Kasumi-1 (cell line): ENCODE results near the gene ZNF750.

Experiments
- DNase-seq, 2 experiments: peaks; one replicate each; lab custom pipeline; 2025; lab: John Stamatoyannopoulos, UW

Gene ZNF750

GRCh38 chr17:82839617-82840292, at the start of gene ZNF750:
Gene ZNF750 (minus strand): TSS chr17:82840022. CDS start chr17:82832454, 7,568 bp downstream.
- DNase-seq, result no peak

GRCh38 chr17:82888583-82889495, 49.0 kb upstream of the ZNF750 start:
- DNase-seq, result no peak

- DNase-seq, result no peak
These were observed 47.7 kb upstream of the ZNF750 start for GRCh38 chr17:82887255-82888164.

GRCh38 chr17:82884970-82885353, 45.1 kb upstream of the ZNF750 start:
- no peak for DNase-seq

- no peak for DNase-seq
These were observed 44.6 kb upstream of the ZNF750 start for GRCh38 chr17:82884341-82884969.

GRCh38 chr17:82883419-82884031, 43.7 kb upstream of the ZNF750 start:
- no peak for DNase-seq

- no peak for DNase-seq
These were observed 43.0 kb upstream of the ZNF750 start for GRCh38 chr17:82882715-82883418.

- no peak for DNase-seq
These were observed 42.3 kb upstream of the ZNF750 start for GRCh38 chr17:82881900-82882714.

GRCh38 chr17:82881324-82881823, 41.6 kb upstream of the ZNF750 start:
- no peak for DNase-seq

GRCh38 chr17:82880620-82881323, 41.0 kb upstream of the ZNF750 start:
- no peak for DNase-seq

GRCh38 chr17:82879241-82879640, 39.4 kb upstream of the ZNF750 start:
- DNase-seq, result no peak

GRCh38 chr17:82878527-82878926, 38.7 kb upstream of the ZNF750 start:
- DNase-seq, result peak; percentile 76 to 83

- peak; percentile 15 to 16 for DNase-seq
These were observed 37.0 kb upstream of the ZNF750 start for GRCh38 chr17:82876602-82877379.

GRCh38 chr17:82876149-82876548, 36.3 kb upstream of the ZNF750 start:
- no peak for DNase-seq

GRCh38 chr17:82875407-82875856, 35.6 kb upstream of the ZNF750 start:
- DNase-seq, result no peak

GRCh38 chr17:82874011-82874835, 34.4 kb upstream of the ZNF750 start:
- DNase-seq, result no peak

- no peak for DNase-seq
These were observed 33.7 kb upstream of the ZNF750 start for GRCh38 chr17:82873521-82873920.
